Measurements from ENCODE around the gene TGFBR3. TPM values are rescaled to one million over a fixed set of nuclear protein-coding genes. Genes with fewer than 3 reads are reported as not detected.

The TGFBR3 gene
- total and polyA plus RNA-seq, 12 donors = 6.6 to 36.7 (median 24.3) TPM

GRCh38 chr1:91819038-91819788 lies 66.7 kb downstream of the TGFBR3 start:
- no peaks in the 10 kb centered on the region for H3K9me3 ChIP-seq
- H3K4me3 ChIP-seq = no peak overlapping the region
- no peaks in the 10 kb centered on the region for H3K27me3 ChIP-seq
- H3K36me3 ChIP-seq = no peaks in the 10 kb centered on the region
- peaks cover 0 to 61% (median 49%) of the 10 kb centered on the region in 9 donors for H3K4me1 ChIP-seq
- DNase-seq (no peak), ATAC-seq (peak in 7 of 8 donors; percentile 23 to 75 (median 56))
- intact Hi-C loops (cut with DNase I) = loop anchor here in 1 of 10 donors (10.0 kb wide), 1 partner anchor 66 kb away; the partner anchor contains the start of gene TGFBR3
- WGBS, 2 donors = 63 to 67% methylated on average over 11 of the region's 11 CpGs
- no peak for TF ChIP-seq CTCF (IDR thresholded peaks at IDR 0.05)
- peak overlapping the region in 4 of 10 donors; percentile 19 to 49 (median 38) for H3K27ac ChIP-seq

DNA sequence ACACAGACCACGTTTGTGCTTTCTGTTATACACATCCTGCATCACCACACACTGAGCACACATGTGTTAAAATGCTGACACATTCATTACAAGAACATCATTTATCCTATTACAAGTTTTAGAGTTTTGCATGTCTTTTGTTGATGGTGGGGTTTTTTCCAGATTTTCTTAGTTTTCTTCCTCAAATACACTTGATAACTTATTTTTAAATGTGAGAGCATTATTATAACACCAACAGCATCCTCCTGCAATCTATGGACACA lies 67.3 kb downstream of the TGFBR3 start:
- no peak for DNase-seq
- 33 to 47% methylated on average over 1 of the region's 1 CpG for WGBS, 2 donors
- intact Hi-C loops (cut with DNase I) = loop anchor here in 1 of 10 donors (10.0 kb wide), 1 partner anchor 66 kb away; the partner anchor contains the start of gene TGFBR3
- Histone ChIP-seq H3K9me3 (no peaks in the 10 kb centered on the region), H3K27ac (peak overlapping the region in 5 of 10 donors; percentile 5 to 49 (median 29)), H3K4me3 (no peak overlapping the region), H3K27me3 (no peaks in the 10 kb centered on the region), H3K4me1 (peaks cover 0 to 67% (median 52%) of the 10 kb centered on the region in 9 donors), H3K36me3 (no peaks in the 10 kb centered on the region)
- TF ChIP-seq CTCF (IDR thresholded peaks at IDR 0.05) = no peak
- peak in 1 of 8 donors; percentile 9 for ATAC-seq

- peak overlapping the region in 4 of 10 donors; percentile 13 to 49 (median 33) for H3K27ac ChIP-seq
- no peaks in the 10 kb centered on the region for H3K27me3 ChIP-seq
- peaks cover 0 to 71% (median 53%) of the 10 kb centered on the region in 9 donors for H3K4me1 ChIP-seq
- 57 to 65% methylated on average over 5 of the region's 5 CpGs for WGBS, 2 donors
- H3K9me3 ChIP-seq = no peaks in the 10 kb centered on the region
- no peak for DNase-seq
- peak in 2 of 8 donors; percentile 22 to 48 for ATAC-seq
- TF ChIP-seq CTCF (IDR thresholded peaks at IDR 0.05) = no peak
- intact Hi-C loops (cut with DNase I) = loop anchor here in 1 of 10 donors (10.0 kb wide), 1 partner anchor 67 kb away; the partner anchor contains the start of gene TGFBR3
- no peaks in the 10 kb centered on the region for H3K36me3 ChIP-seq
- no peak overlapping the region for H3K4me3 ChIP-seq
These were observed 68.6 kb downstream of the TGFBR3 start for GRCh38 chr1:91817211-91817905.

DNA sequence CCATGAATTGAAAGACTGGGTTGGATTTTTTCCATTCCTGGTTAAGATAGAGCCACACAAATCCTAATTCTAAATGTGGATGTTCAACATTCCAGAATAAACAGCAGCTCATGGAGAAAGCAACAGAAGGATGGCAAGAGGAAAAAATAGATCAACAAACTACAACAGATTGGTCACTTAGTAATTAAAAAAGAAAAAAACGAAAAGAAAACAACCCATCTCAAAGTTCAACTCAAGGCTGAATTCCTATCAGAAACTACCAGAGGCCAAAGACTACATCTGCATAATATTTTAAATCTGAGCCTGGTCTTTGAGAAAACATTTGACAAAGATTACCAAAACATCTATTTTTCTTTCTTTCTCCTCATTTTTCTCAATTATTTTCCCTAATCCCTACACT lies 69.9 kb downstream of the TGFBR3 start:
- no peak overlapping the region for H3K4me3 ChIP-seq
- no peak for TF ChIP-seq CTCF (IDR thresholded peaks at IDR 0.05)
- intact Hi-C loops (cut with DNase I) = loop anchor here in 1 of 10 donors (10.0 kb wide), 1 partner anchor 69 kb away; the partner anchor contains the start of gene TGFBR3
- no peaks in the 10 kb centered on the region for H3K27me3 ChIP-seq
- DNase-seq (no peak), ATAC-seq (no peak)
- H3K36me3 ChIP-seq = no peaks in the 10 kb centered on the region
- peak overlapping the region in 3 of 10 donors; percentile 1 to 49 (median 5) for H3K27ac ChIP-seq
- peaks cover 0 to 71% (median 51%) of the 10 kb centered on the region in 9 donors for H3K4me1 ChIP-seq
- WGBS, 2 donors = 61 to 64% methylated on average over 1 of the region's 1 CpG
- no peaks in the 10 kb centered on the region for H3K9me3 ChIP-seq
